ELF-1 (cell line): ENCODE measurements around the gene BARHL1.

Experiments used
- DNase-seq: peaks from one replicate; pipeline ENCODE4 v3.0.0-alpha.2; 2016; ENCODE audit warnings: low read depth, low spot score

Gene BARHL1

GRCh38 chr9:132587592-132587955 is 5.2 kb downstream of the BARHL1 start:
- no peak for DNase-seq

- DNase-seq: no peak
These were observed 5.7 kb downstream of the BARHL1 start for GRCh38 chr9:132588098-132588497.

- DNase-seq: peak; percentile 68
These were observed 6.2 kb downstream of the BARHL1 start for GRCh38 chr9:132588501-132589147.

- no peak for DNase-seq
These were observed 7.0 kb downstream of the BARHL1 start for GRCh38 chr9:132589148-132590036.

GRCh38 chr9:132590037-132590317 is 7.6 kb downstream of the BARHL1 start:
- DNase-seq: no peak

GRCh38 chr9:132590318-132591182 is 8.1 kb downstream of the BARHL1 start:
- no peak for DNase-seq

GRCh38 chr9:132591244-132591643 is 8.8 kb downstream of the BARHL1 start:
- DNase-seq: no peak

GRCh38 chr9:132591751-132592314 is 9.4 kb downstream of the BARHL1 start:
- no peak for DNase-seq

GRCh38 chr9:132592451-132592850 is 10.0 kb downstream of the BARHL1 start:
- DNase-seq: no peak

- no peak for DNase-seq
These were observed 12.0 kb downstream of the BARHL1 start for GRCh38 chr9:132594412-132594811.

GRCh38 chr9:132595319-132595718 is 12.9 kb downstream of the BARHL1 start:
- DNase-seq: no peak

- DNase-seq: no peak
These were observed 13.8 kb downstream of the BARHL1 start for GRCh38 chr9:132596200-132596599.

- DNase-seq: no peak
These were observed 14.8 kb downstream of the BARHL1 start for GRCh38 chr9:132597073-132597775.

- no peak for DNase-seq
These were observed 18.0 kb downstream of the BARHL1 start for GRCh38 chr9:132600326-132600984.

GRCh38 chr9:132602207-132602606 is 19.8 kb downstream of the BARHL1 start:
- DNase-seq: no peak

GRCh38 chr9:132605387-132605786 is 23.0 kb downstream of the BARHL1 start:
- DNase-seq: no peak

GRCh38 chr9:132606066-132606465 is 23.7 kb downstream of the BARHL1 start:
- DNase-seq: no peak

GRCh38 chr9:132609184-132609583 is 26.8 kb downstream of the BARHL1 start:
- DNase-seq: peak; percentile 12

- no peak for DNase-seq
These were observed 27.4 kb downstream of the BARHL1 start for GRCh38 chr9:132609829-132610228.

- DNase-seq: no peak
These were observed 28.3 kb downstream of the BARHL1 start for GRCh38 chr9:132610661-132611060.

GRCh38 chr9:132614324-132614723 is 31.9 kb downstream of the BARHL1 start:
- no peak for DNase-seq
